ENCODE results near the gene RPA3.

- TF ChIP-seq POLR2A (IDR thresholded peaks at IDR 0.05; ENCODE audit: low read length) (no peak), GATA1 (IDR thresholded peaks at IDR 0.05; ENCODE audit: low read depth, low read length) (no peak)
Measured at GRCh38 chr7:7745258-7745657, 26.9 kb upstream of the RPA3 start.
